Gastrocnemius medialis (tissue), 4 donors: ENCODE data around the gene MACROH2A2.

Experiments
- POLR2A ChIP-seq, 2 donors: fragments of 450-650 bp; IDR thresholded peaks; one replicate each; pipeline ENCODE4 v1.6.1; 2017; ENCODE audit warnings: antibody characterized with exemption in 2 of 2, mild to moderate bottlenecking in 2 of 2, moderate library complexity in 2 of 2
- TF ChIP-seq, protein P1 (sequence below), 5 experiments: fragments of 450-650 bp in 3 of 5; fragments of 200-600 bp in 2 of 5; sonication (generic) in 2 of 5; IDR thresholded peaks in 4 of 5; conservative IDR thresholded peaks in 1 of 5; 1 replicate in 4 of 5; 2 replicates in 1 of 5; pipeline ENCODE4 v1.5.1; 2016 to 2019; ENCODE audit warnings: antibody characterized with exemption in 5 of 5, mild to moderate bottlenecking in 3 of 5, moderate library complexity in 3 of 5

DNA sequence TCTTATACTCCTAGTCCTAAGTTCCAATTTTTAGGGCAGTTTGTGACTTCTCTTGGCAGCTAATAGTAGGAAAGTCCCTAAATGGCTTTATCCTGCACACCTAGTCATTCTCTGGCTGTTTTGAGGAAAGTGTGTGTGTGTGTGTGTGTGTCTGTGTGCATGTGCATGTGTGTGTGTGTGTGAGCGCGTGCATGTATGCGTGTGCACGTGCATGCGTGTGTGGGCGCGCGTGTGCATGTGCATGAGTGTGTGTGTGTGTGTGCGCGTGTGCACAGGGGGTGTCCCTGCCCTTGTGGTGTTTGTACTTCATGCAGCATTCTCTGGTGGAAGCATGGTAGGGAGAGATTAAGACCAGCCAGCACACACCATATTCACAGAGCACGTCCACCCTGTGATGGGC, 18.2 kb downstream of the MACROH2A2 start:
- TF ChIP-seq, protein P1, sequence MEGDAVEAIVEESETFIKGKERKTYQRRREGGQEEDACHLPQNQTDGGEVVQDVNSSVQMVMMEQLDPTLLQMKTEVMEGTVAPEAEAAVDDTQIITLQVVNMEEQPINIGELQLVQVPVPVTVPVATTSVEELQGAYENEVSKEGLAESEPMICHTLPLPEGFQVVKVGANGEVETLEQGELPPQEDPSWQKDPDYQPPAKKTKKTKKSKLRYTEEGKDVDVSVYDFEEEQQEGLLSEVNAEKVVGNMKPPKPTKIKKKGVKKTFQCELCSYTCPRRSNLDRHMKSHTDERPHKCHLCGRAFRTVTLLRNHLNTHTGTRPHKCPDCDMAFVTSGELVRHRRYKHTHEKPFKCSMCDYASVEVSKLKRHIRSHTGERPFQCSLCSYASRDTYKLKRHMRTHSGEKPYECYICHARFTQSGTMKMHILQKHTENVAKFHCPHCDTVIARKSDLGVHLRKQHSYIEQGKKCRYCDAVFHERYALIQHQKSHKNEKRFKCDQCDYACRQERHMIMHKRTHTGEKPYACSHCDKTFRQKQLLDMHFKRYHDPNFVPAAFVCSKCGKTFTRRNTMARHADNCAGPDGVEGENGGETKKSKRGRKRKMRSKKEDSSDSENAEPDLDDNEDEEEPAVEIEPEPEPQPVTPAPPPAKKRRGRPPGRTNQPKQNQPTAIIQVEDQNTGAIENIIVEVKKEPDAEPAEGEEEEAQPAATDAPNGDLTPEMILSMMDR (IDR thresholded peaks at IDR 0.05 in 4 of 5, conservative IDR thresholded peaks at IDR 0.05 in 1 of 5), result no peak
- TF ChIP-seq POLR2A (IDR thresholded peaks at IDR 0.05), result no peak
